CD14-positive monocyte (primary cell): ENCODE data around the gene MAGEA12. TPM values are rescaled to one million over a fixed set of nuclear protein-coding genes. Genes with fewer than 3 reads are reported as not detected.
"Not testable (repeated sequence)": the region's sequence is repeated elsewhere in the genome, so short reads cannot be mapped to it uniquely, and the experiment has no call there.

Source experiments
- DNase-seq, 3 donors: peaks; one replicate each; pipeline ENCODE4 v3.0.0-alpha.2; 2011 to 2022
- H2AFZ ChIP-seq: 2 replicates; pipeline ENCODE4 v1.6.0; 2012; ENCODE audit warnings: mild to moderate bottlenecking, low read depth, low read length, inconsistent platforms; ENCODE audit not compliant: insufficient read depth, poor library complexity, severe bottlenecking
- H3K27ac ChIP-seq, 2 donors: 1 replicate in 1 of 2; 2 replicates in 1 of 2; pipeline ENCODE4 v1.5.1; 2012 to 2013; ENCODE audit warnings: low read length in 2 of 2, control low read depth in 1 of 2, inconsistent platforms in 1 of 2, low read depth in 1 of 2, mild to moderate bottlenecking in 1 of 2
- H3K27me3 ChIP-seq, 2 donors: one replicate each; pipeline versions ENCODE4 v1.6.0 to v1.6.1; 2011 to 2013; ENCODE audit warnings: low read length in 2 of 2; ENCODE audit not compliant: control insufficient read depth in 2 of 2, insufficient read depth in 2 of 2
- H3K36me3 ChIP-seq, 2 donors: replicated peaks in 1 of 2; 1 replicate in 1 of 2; 2 replicates in 1 of 2; pipeline versions ENCODE4 v1.5.1 to v1.6.1; 2012 to 2013; ENCODE audit warnings: low read length in 2 of 2, control low read depth in 1 of 2, inconsistent platforms in 1 of 2, mild to moderate bottlenecking in 1 of 2; ENCODE audit not compliant: insufficient read depth in 2 of 2, control insufficient read depth in 1 of 2
- H3K4me1 ChIP-seq, 2 donors: 1 replicate in 1 of 2; 2 replicates in 1 of 2; pipeline versions ENCODE4 v1.5.1 to v1.6.1; 2012 to 2013; ENCODE audit warnings: low read length in 2 of 2, control low read depth in 1 of 2, inconsistent platforms in 1 of 2, mild to moderate bottlenecking in 1 of 2, moderate library complexity in 1 of 2; ENCODE audit not compliant: insufficient read depth in 2 of 2, control insufficient read depth in 1 of 2
- H3K4me2 ChIP-seq: replicated peaks from 2 replicates; pipeline ENCODE3; 2012; ENCODE audit warnings: low read length, moderate library complexity, mild to moderate bottlenecking; ENCODE audit not compliant: poor library complexity, severe bottlenecking; ENCODE audit errors: extremely low read depth
- H3K4me3 ChIP-seq, 3 experiments: fragments of 200-600 bp in 1 of 3; sonication (generic) in 1 of 3; replicated peaks in 1 of 3; 1 replicate in 2 of 3; 2 replicates in 1 of 3; pipeline ENCODE4 v1.5.1; 2011 to 2013; ENCODE audit warnings: low read length in 3 of 3, mild to moderate bottlenecking in 3 of 3, control low read depth in 2 of 3, low read depth in 2 of 3, inconsistent platforms in 1 of 3, moderate library complexity in 1 of 3
- H3K79me2 ChIP-seq: 2 replicates; pipeline ENCODE4 v1.6.0; 2012; ENCODE audit warnings: mild to moderate bottlenecking, control low read depth, inconsistent platforms, low read length, moderate library complexity; ENCODE audit not compliant: insufficient read depth
- H3K9ac ChIP-seq: 2 replicates; pipeline ENCODE4 v1.6.0; 2017; ENCODE audit warnings: low read length, mild to moderate bottlenecking; ENCODE audit not compliant: insufficient read depth, poor library complexity, severe bottlenecking
- H3K9me3 ChIP-seq, 2 donors: replicated peaks in 1 of 2; 1 replicate in 1 of 2; 2 replicates in 1 of 2; pipeline versions ENCODE4 v1.5.1 to v1.6.1; 2012 to 2013; ENCODE audit warnings: low read length in 2 of 2, control low read depth in 1 of 2; ENCODE audit not compliant: control insufficient read depth in 1 of 2, insufficient read depth in 1 of 2
- H4K20me1 ChIP-seq: 2 replicates; pipeline ENCODE4 v1.6.0; 2012; ENCODE audit warnings: mild to moderate bottlenecking, low read length, control low read depth, moderate library complexity; ENCODE audit not compliant: insufficient read depth
- H3K27ac Mint-ChIP-seq, 7 donors: one replicate each; pipeline ENCODE4 v1.8.0; 2020; ENCODE audit warnings: mild to moderate bottlenecking in 7 of 7, mixed read lengths in 7 of 7, moderate library complexity in 6 of 7, inconsistent platforms in 2 of 7
- H3K27me3 Mint-ChIP-seq, 3 donors: one replicate each; pipeline ENCODE4 v1.8.0; 2021 to 2022; ENCODE audit warnings: low read depth in 3 of 3, mild to moderate bottlenecking in 3 of 3, mixed read lengths in 3 of 3, moderate library complexity in 3 of 3, inconsistent platforms in 1 of 3
- H3K36me3 Mint-ChIP-seq, 2 donors: one replicate each; pipeline ENCODE4 v1.8.0; 2020; ENCODE audit warnings: mixed read lengths in 2 of 2, inconsistent platforms in 1 of 2, mild to moderate bottlenecking in 1 of 2
- H3K4me1 Mint-ChIP-seq: one replicate; pipeline ENCODE4 v1.8.0; 2020; ENCODE audit warnings: mild to moderate bottlenecking, mixed read lengths
- H3K4me3 Mint-ChIP-seq, 2 donors: one replicate each; pipeline ENCODE4 v1.8.0; 2020; ENCODE audit warnings: mild to moderate bottlenecking in 2 of 2, mixed read lengths in 2 of 2, moderate library complexity in 1 of 2
- H3K9me3 Mint-ChIP-seq, 7 donors: one replicate each; pipeline ENCODE4 v1.8.0; 2020 to 2022; ENCODE audit warnings: mixed read lengths in 7 of 7, mild to moderate bottlenecking in 6 of 7, moderate library complexity in 6 of 7, inconsistent platforms in 2 of 7
- CTCF ChIP-seq: fragments of 200-600 bp; IDR thresholded peaks from one replicate; pipeline ENCODE4 v1.8.0; 2022; ENCODE audit warnings: antibody characterized with exemption, mild to moderate bottlenecking
- WGBS: methylation state at CpG from one replicate; pipeline ENCODE4 v1.1.5; 2013; ENCODE audit warnings: missing lambda C conversion rate; ENCODE audit not compliant: insufficient coverage; 5-methylcytosine and 5-hydroxymethylcytosine counted together
- intact Hi-C, 2 donors: fragments of 100-400 bp; cut with micrococcal nuclease; formaldehyde crosslinking; loops; one replicate each; pipeline versions ENCODE4 v1.15.0 to v1.15.1; 2023
- polyA plus RNA-seq, 3 donors: library from polyadenylated mRNA; depleted of rRNA in 1 of 3; unstranded in 2 of 3; stranded (reverse) in 1 of 3; fragments of 300-500 nt in 2 of 3; fragments of >200 nt in 1 of 3; fragmentation: Illumina TruSeq in 2 of 3; gene quantifications; 1 replicate in 2 of 3; 2 replicates in 1 of 3; pipeline ENCODE4 v1.2.3, GENCODE V29; 2012 to 2021

Gene MAGEA12
- polyA plus RNA-seq, 3 donors: not detected

GRCh38 chrX:152735101-152735500 lies 1.5 kb downstream of the MAGEA12 start:
- H3K36me3 ChIP-seq: no peaks in the 10 kb centered on the region
- intact Hi-C loops: no loop called here
- no peak overlapping the region for H3K4me3 Mint-ChIP-seq
- WGBS: no CpG with 5 or more reads among the region's 2 CpGs
- no peak overlapping the region for H3K4me3 ChIP-seq
- H3K4me1 Mint-ChIP-seq: no peaks in the 10 kb centered on the region
- H3K4me1 ChIP-seq: no peaks in the 10 kb centered on the region
- TF ChIP-seq CTCF: no peak
- H3K27me3 ChIP-seq: no peaks in the 10 kb centered on the region
- no peak overlapping the region for H3K9ac ChIP-seq
- H3K9me3 Mint-ChIP-seq: peaks cover 0 to 15% (median 6%) of the 10 kb centered on the region in 7 donors
- H3K9me3 ChIP-seq: no peaks in the 10 kb centered on the region
- no peaks in the 10 kb centered on the region for H3K36me3 Mint-ChIP-seq
- H3K4me2 ChIP-seq: no peak overlapping the region
- H3K27ac ChIP-seq: no peak overlapping the region
- H4K20me1 ChIP-seq: no peaks in the 10 kb centered on the region
- H3K27ac Mint-ChIP-seq: no peak overlapping the region
- H2AFZ ChIP-seq: no peak overlapping the region
- no peaks in the 10 kb centered on the region for H3K79me2 ChIP-seq
- no peak for DNase-seq
- H3K27me3 Mint-ChIP-seq: peaks cover 0 to 4% (median 2%) of the 10 kb centered on the region in 3 donors

- no peaks in the 10 kb centered on the region for H3K27me3 ChIP-seq
- H3K36me3 ChIP-seq: no peaks in the 10 kb centered on the region
- Mint-ChIP-seq H3K27me3 (peaks cover 0 to 2% (median 2%) of the 10 kb centered on the region in 3 donors), H3K27ac (peak overlapping the region in 1 of 7 donors; percentile 18), H3K4me1 (no peaks in the 10 kb centered on the region), H3K9me3 (peaks cover 0 to 15% (median 6%) of the 10 kb centered on the region in 7 donors), H3K36me3 (no peaks in the 10 kb centered on the region), H3K4me3 (no peak overlapping the region)
- no peaks in the 10 kb centered on the region for H3K4me1 ChIP-seq
- H3K27ac ChIP-seq: no peak overlapping the region
- no peak overlapping the region for H3K4me3 ChIP-seq
- H3K9ac ChIP-seq: no peak overlapping the region
- DNase-seq: no peak
- H4K20me1 ChIP-seq: no peaks in the 10 kb centered on the region
- no peak overlapping the region for H2AFZ ChIP-seq
- intact Hi-C loops: no loop called here
- no peaks in the 10 kb centered on the region for H3K79me2 ChIP-seq
- H3K9me3 ChIP-seq: no peaks in the 10 kb centered on the region
- TF ChIP-seq CTCF: no peak
- no peak overlapping the region for H3K4me2 ChIP-seq
- WGBS: 92% methylated on average over 4 of the region's 12 CpGs
Observed at GRCh38 chrX:152735860-152736511, 2.4 kb downstream of the MAGEA12 start.

- H3K9me3 ChIP-seq, H3K79me2 ChIP-seq, H3K27ac ChIP-seq, H3K4me1 ChIP-seq, H3K27ac Mint-ChIP-seq, H3K27me3 Mint-ChIP-seq, H3K4me1 Mint-ChIP-seq, H3K4me2 ChIP-seq, H3K27me3 ChIP-seq, intact Hi-C loops, H3K4me3 ChIP-seq, H3K36me3 Mint-ChIP-seq, H3K4me3 Mint-ChIP-seq, H3K9ac ChIP-seq, H3K36me3 ChIP-seq, H4K20me1 ChIP-seq, H2AFZ ChIP-seq, DNase-seq: not testable (repeated sequence)
- peaks cover 0 to 15% (median 6%) of the 10 kb centered on the region in 7 donors for H3K9me3 Mint-ChIP-seq
- WGBS: 91% methylated on average over 11 of the region's 12 CpGs
Observed at GRCh38 chrX:152736528-152736927, 3.0 kb downstream of the MAGEA12 start.
